ENCODE results near the gene TLE2.

TLE2 gene

GRCh38 chr19:2981898-2982297 lies 47.2 kb downstream of the TLE2 start:
- H3K9ac ChIP-seq (ENCODE audit: low read length in 2 of 2), result no peak overlapping the region
- peaks cover 28% of the 10 kb centered on the region for H3K4me1 ChIP-seq (ENCODE audit: control insufficient read depth, insufficient read depth, low read length)
- no peaks in the 10 kb centered on the region for H3K27me3 ChIP-seq (ENCODE audit: control insufficient read depth in 1 of 2, insufficient read depth in 2 of 2, low read length in 2 of 2)
- no peaks in the 10 kb centered on the region for H3K9me3 ChIP-seq (ENCODE audit: control insufficient read depth in 2 of 2, low read length in 2 of 2)
- H3K36me3 ChIP-seq (ENCODE audit: control insufficient read depth in 2 of 2, insufficient read depth in 2 of 2, low read length in 2 of 2), result no peaks in the 10 kb centered on the region
- no peak overlapping the region for H3K4me3 ChIP-seq (ENCODE audit: low read length in 2 of 2)
- no peak overlapping the region for H3K27ac ChIP-seq (ENCODE audit: low read length)

GRCh38 chr19:2978772-2979171 lies 50.3 kb downstream of the TLE2 start:
- Histone ChIP-seq H3K27me3 (ENCODE audit: control insufficient read depth in 1 of 2, insufficient read depth in 2 of 2, low read length in 2 of 2) (no peaks in the 10 kb centered on the region), H3K4me1 (ENCODE audit: control insufficient read depth, insufficient read depth, low read length) (peaks cover 33% of the 10 kb centered on the region)

GRCh38 chr19:2978166-2978767 lies 50.8 kb downstream of the TLE2 start:
- H3K27me3 ChIP-seq (ENCODE audit: control insufficient read depth in 1 of 2, insufficient read depth in 2 of 2, low read length in 2 of 2), result no peaks in the 10 kb centered on the region
- peaks cover 28% of the 10 kb centered on the region for H3K4me1 ChIP-seq (ENCODE audit: control insufficient read depth, insufficient read depth, low read length)
- H3K9ac ChIP-seq (ENCODE audit: low read length in 2 of 2), result no peak overlapping the region
- no peak overlapping the region for H3K4me3 ChIP-seq (ENCODE audit: low read length in 2 of 2)
- no peaks in the 10 kb centered on the region for H3K36me3 ChIP-seq (ENCODE audit: control insufficient read depth in 2 of 2, insufficient read depth in 2 of 2, low read length in 2 of 2)
- no peaks in the 10 kb centered on the region for H3K9me3 ChIP-seq (ENCODE audit: control insufficient read depth in 2 of 2, low read length in 2 of 2)
- no peak overlapping the region for H3K27ac ChIP-seq (ENCODE audit: low read length)

More at GRCh38 chr19:2978772-2979171, 50.3 kb downstream of the TLE2 start:
- Histone ChIP-seq H3K36me3 (ENCODE audit: control insufficient read depth in 2 of 2, insufficient read depth in 2 of 2, low read length in 2 of 2) (no peaks in the 10 kb centered on the region), H3K9ac (ENCODE audit: low read length in 2 of 2) (no peak overlapping the region), H3K4me3 (ENCODE audit: low read length in 2 of 2) (no peak overlapping the region), H3K9me3 (ENCODE audit: control insufficient read depth in 2 of 2, low read length in 2 of 2) (no peaks in the 10 kb centered on the region), H3K27ac (ENCODE audit: low read length) (no peak overlapping the region)

- H3K36me3 ChIP-seq (ENCODE audit: control insufficient read depth in 2 of 2, insufficient read depth in 2 of 2, low read length in 2 of 2), result no peaks in the 10 kb centered on the region
- H3K9ac ChIP-seq (ENCODE audit: low read length in 2 of 2), result no peak overlapping the region
- H3K4me1 ChIP-seq (ENCODE audit: control insufficient read depth, insufficient read depth, low read length), result peaks cover 25% of the 10 kb centered on the region
- no peak overlapping the region for H3K27ac ChIP-seq (ENCODE audit: low read length)
- H3K4me3 ChIP-seq (ENCODE audit: low read length in 2 of 2), result no peak overlapping the region
- H3K27me3 ChIP-seq (ENCODE audit: control insufficient read depth in 1 of 2, insufficient read depth in 2 of 2, low read length in 2 of 2), result no peaks in the 10 kb centered on the region
- H3K9me3 ChIP-seq (ENCODE audit: control insufficient read depth in 2 of 2, low read length in 2 of 2), result no peaks in the 10 kb centered on the region
Measured at GRCh38 chr19:2977746-2978138, 51.3 kb downstream of the TLE2 start.

GRCh38 chr19:2977001-2977745 lies 51.9 kb downstream of the TLE2 start, which contains the start of gene TLE6:
Gene TLE6 (plus strand): TSS chr19:2977564. CDS start chr19:2978234, 670 bp downstream.
- H3K9ac ChIP-seq (ENCODE audit: low read length in 2 of 2), result peak within 1 kb of the TSS; percentile 39 to 47
- no peaks in the 10 kb centered on the region for H3K36me3 ChIP-seq (ENCODE audit: control insufficient read depth in 2 of 2, insufficient read depth in 2 of 2, low read length in 2 of 2)
- H3K4me1 ChIP-seq (ENCODE audit: control insufficient read depth, insufficient read depth, low read length), result peaks cover 20% of the 10 kb centered on the region
- no peaks in the 10 kb centered on the region for H3K27me3 ChIP-seq (ENCODE audit: control insufficient read depth in 1 of 2, insufficient read depth in 2 of 2, low read length in 2 of 2)
- H3K9me3 ChIP-seq (ENCODE audit: control insufficient read depth in 2 of 2, low read length in 2 of 2), result no peaks in the 10 kb centered on the region
- H3K4me3 ChIP-seq (ENCODE audit: low read length in 2 of 2), result peak within 1 kb of the TSS; percentile 76 to 81
- no peak within 1 kb of the TSS for H3K27ac ChIP-seq (ENCODE audit: low read length)

GRCh38 chr19:2976609-2977000 lies 52.5 kb downstream of the TLE2 start:
- H3K27me3 ChIP-seq (ENCODE audit: control insufficient read depth in 1 of 2, insufficient read depth in 2 of 2, low read length in 2 of 2), result no peaks in the 10 kb centered on the region
- H3K4me1 ChIP-seq (ENCODE audit: control insufficient read depth, insufficient read depth, low read length), result peaks cover 20% of the 10 kb centered on the region
- no peaks in the 10 kb centered on the region for H3K9me3 ChIP-seq (ENCODE audit: control insufficient read depth in 2 of 2, low read length in 2 of 2)
- peak overlapping the region; percentile 76 to 81 for H3K4me3 ChIP-seq (ENCODE audit: low read length in 2 of 2)
- no peaks in the 10 kb centered on the region for H3K36me3 ChIP-seq (ENCODE audit: control insufficient read depth in 2 of 2, insufficient read depth in 2 of 2, low read length in 2 of 2)
- no peak overlapping the region for H3K27ac ChIP-seq (ENCODE audit: low read length)
- H3K9ac ChIP-seq (ENCODE audit: low read length in 2 of 2), result peak overlapping the region; percentile 39 to 47

GRCh38 chr19:2974342-2975041 lies 54.6 kb downstream of the TLE2 start:
- Histone ChIP-seq H3K4me3 (ENCODE audit: low read length in 2 of 2) (no peak overlapping the region), H3K4me1 (ENCODE audit: control insufficient read depth, insufficient read depth, low read length) (peaks cover 29% of the 10 kb centered on the region), H3K27ac (ENCODE audit: low read length) (no peak overlapping the region)

GRCh38 chr19:2973229-2973628 lies 55.9 kb downstream of the TLE2 start:
- Histone ChIP-seq H3K4me3 (ENCODE audit: low read length in 2 of 2) (no peak overlapping the region), H3K4me1 (ENCODE audit: control insufficient read depth, insufficient read depth, low read length) (peaks cover 37% of the 10 kb centered on the region), H3K9ac (ENCODE audit: low read length in 2 of 2) (no peak overlapping the region), H3K27ac (ENCODE audit: low read length) (no peak overlapping the region), H3K27me3 (ENCODE audit: control insufficient read depth in 1 of 2, insufficient read depth in 2 of 2, low read length in 2 of 2) (no peaks in the 10 kb centered on the region), H3K36me3 (ENCODE audit: control insufficient read depth in 2 of 2, insufficient read depth in 2 of 2, low read length in 2 of 2) (no peaks in the 10 kb centered on the region), H3K9me3 (ENCODE audit: control insufficient read depth in 2 of 2, low read length in 2 of 2) (no peaks in the 10 kb centered on the region)

More at GRCh38 chr19:2974342-2975041, 54.6 kb downstream of the TLE2 start:
- no peak overlapping the region for H3K9ac ChIP-seq (ENCODE audit: low read length in 2 of 2)
- H3K9me3 ChIP-seq (ENCODE audit: control insufficient read depth in 2 of 2, low read length in 2 of 2), result no peaks in the 10 kb centered on the region
- no peaks in the 10 kb centered on the region for H3K36me3 ChIP-seq (ENCODE audit: control insufficient read depth in 2 of 2, insufficient read depth in 2 of 2, low read length in 2 of 2)
- no peaks in the 10 kb centered on the region for H3K27me3 ChIP-seq (ENCODE audit: control insufficient read depth in 1 of 2, insufficient read depth in 2 of 2, low read length in 2 of 2)

GRCh38 chr19:2970201-2970835 lies 58.8 kb downstream of the TLE2 start:
- Histone ChIP-seq H3K9ac (ENCODE audit: low read length in 2 of 2) (no peak overlapping the region), H3K27me3 (ENCODE audit: control insufficient read depth in 1 of 2, insufficient read depth in 2 of 2, low read length in 2 of 2) (no peaks in the 10 kb centered on the region), H3K4me1 (ENCODE audit: control insufficient read depth, insufficient read depth, low read length) (peaks cover 19% of the 10 kb centered on the region), H3K36me3 (ENCODE audit: control insufficient read depth in 2 of 2, insufficient read depth in 2 of 2, low read length in 2 of 2) (no peaks in the 10 kb centered on the region), H3K9me3 (ENCODE audit: control insufficient read depth in 2 of 2, low read length in 2 of 2) (no peaks in the 10 kb centered on the region), H3K27ac (ENCODE audit: low read length) (no peak overlapping the region), H3K4me3 (ENCODE audit: low read length in 2 of 2) (no peak overlapping the region)

- Histone ChIP-seq H3K9ac (ENCODE audit: low read length in 2 of 2) (no peak overlapping the region), H3K27ac (ENCODE audit: low read length) (peak overlapping the region; percentile 46), H3K27me3 (ENCODE audit: control insufficient read depth in 1 of 2, insufficient read depth in 2 of 2, low read length in 2 of 2) (no peaks in the 10 kb centered on the region), H3K36me3 (ENCODE audit: control insufficient read depth in 2 of 2, insufficient read depth in 2 of 2, low read length in 2 of 2) (no peaks in the 10 kb centered on the region), H3K4me3 (ENCODE audit: low read length in 2 of 2) (no peak overlapping the region), H3K4me1 (ENCODE audit: control insufficient read depth, insufficient read depth, low read length) (peaks cover 19% of the 10 kb centered on the region), H3K9me3 (ENCODE audit: control insufficient read depth in 2 of 2, low read length in 2 of 2) (no peaks in the 10 kb centered on the region)
Measured at GRCh38 chr19:2969104-2969504, 60.0 kb downstream of the TLE2 start.

All from stomach smooth muscle (tissue), 2 donors.